ENCODE results near the gene DOCK4. TPM values are rescaled to one million over a fixed set of nuclear protein-coding genes. Genes with fewer than 3 reads are reported as not detected.

Gene DOCK4
- total RNA-seq, 4 donors from 2014 or later, result 9.9 to 30.9 (median 13.7) TPM

DNA sequence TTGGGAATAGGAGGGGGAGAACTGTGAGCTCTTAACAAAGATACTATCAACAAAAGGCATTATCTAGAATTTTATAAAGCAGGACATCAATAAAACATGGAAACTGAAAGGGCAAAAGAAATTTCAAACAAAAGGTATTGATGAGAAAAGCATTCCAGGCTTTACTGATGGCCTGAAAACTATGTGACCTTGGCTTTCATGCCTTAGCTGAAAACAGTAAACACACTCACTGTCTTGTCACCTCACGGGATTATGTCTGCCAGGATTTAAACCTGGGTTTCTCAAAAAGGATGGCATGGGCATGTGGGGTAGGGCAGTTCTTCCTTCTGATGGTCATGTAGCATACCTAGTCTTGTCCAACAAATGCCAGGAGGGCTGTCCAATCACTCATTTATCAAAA lies 22.9 kb downstream of the DOCK4 start:
- TF ChIP-seq POLR2A (IDR thresholded peaks at IDR 0.05), result no peak
- TF ChIP-seq, protein P1, sequence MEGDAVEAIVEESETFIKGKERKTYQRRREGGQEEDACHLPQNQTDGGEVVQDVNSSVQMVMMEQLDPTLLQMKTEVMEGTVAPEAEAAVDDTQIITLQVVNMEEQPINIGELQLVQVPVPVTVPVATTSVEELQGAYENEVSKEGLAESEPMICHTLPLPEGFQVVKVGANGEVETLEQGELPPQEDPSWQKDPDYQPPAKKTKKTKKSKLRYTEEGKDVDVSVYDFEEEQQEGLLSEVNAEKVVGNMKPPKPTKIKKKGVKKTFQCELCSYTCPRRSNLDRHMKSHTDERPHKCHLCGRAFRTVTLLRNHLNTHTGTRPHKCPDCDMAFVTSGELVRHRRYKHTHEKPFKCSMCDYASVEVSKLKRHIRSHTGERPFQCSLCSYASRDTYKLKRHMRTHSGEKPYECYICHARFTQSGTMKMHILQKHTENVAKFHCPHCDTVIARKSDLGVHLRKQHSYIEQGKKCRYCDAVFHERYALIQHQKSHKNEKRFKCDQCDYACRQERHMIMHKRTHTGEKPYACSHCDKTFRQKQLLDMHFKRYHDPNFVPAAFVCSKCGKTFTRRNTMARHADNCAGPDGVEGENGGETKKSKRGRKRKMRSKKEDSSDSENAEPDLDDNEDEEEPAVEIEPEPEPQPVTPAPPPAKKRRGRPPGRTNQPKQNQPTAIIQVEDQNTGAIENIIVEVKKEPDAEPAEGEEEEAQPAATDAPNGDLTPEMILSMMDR (IDR thresholded peaks at IDR 0.05), result no peak
- Histone ChIP-seq H3K27me3 (no peaks in the 10 kb centered on the region), H3K27ac (no peak overlapping the region), H3K36me3 (no peaks in the 10 kb centered on the region), H3K9me3 (no peaks in the 10 kb centered on the region), H3K4me1 (peaks cover 0 to 14% (median 0%) of the 10 kb centered on the region in 3 donors), H3K4me3 (no peak overlapping the region)
- DNase-seq, result no peak
- intact Hi-C loops (cut with DNase I), result no loop called here
- WGBS, 2 donors, result 94 to 100% methylated on average over 1 of the region's 1 CpG

DNA sequence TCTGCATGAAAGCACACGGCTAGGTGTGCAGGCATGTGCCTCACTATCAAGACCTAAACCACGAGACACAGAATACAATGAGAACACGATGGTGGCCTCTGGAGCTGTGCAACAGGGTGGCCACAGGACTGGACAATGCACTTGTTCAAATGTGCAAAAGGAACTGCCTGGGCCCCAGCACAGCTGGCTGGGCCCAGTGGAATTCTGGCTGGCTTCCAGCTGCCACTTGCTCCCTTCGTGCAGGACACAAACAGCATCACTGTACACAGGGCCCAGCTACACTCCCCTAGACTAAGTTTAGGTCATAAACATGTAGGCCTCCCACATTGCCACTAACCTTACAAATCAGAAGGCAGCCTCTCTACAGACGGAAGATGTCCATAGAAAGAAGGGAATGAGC lies 23.4 kb downstream of the DOCK4 start:
- Histone ChIP-seq H3K4me3 (no peak overlapping the region), H3K9me3 (no peaks in the 10 kb centered on the region), H3K27me3 (no peaks in the 10 kb centered on the region), H3K27ac (no peak overlapping the region), H3K4me1 (peaks cover 0 to 14% (median 0%) of the 10 kb centered on the region in 3 donors), H3K36me3 (no peaks in the 10 kb centered on the region)
- 69 to 89% methylated on average over 5 of the region's 5 CpGs for WGBS, 2 donors
- TF ChIP-seq, protein P1 (IDR thresholded peaks at IDR 0.05), result no peak
- no peak for TF ChIP-seq POLR2A (IDR thresholded peaks at IDR 0.05)
- intact Hi-C loops (cut with DNase I), result no loop called here
- no peak for DNase-seq

DNA sequence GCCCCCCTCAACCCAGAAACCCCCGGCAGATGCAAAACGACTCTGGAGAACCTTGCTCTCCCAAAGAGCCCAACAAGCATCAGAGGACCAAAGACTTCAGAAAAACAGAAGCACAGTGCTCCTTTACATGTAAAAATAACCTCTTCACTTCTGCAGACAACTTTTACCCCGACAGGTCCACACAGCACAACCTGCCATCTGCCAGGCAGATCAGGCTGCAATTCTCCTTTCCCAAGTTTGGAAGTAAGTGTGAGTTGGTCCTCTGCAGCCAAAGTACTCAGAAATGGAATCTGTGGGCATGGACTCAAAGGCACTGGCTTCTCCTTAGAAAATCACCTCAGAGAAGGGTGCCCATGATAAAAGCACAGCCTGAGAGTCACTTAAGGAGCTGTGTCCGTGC lies 26.0 kb downstream of the DOCK4 start:
- no peak for DNase-seq
- no peak for TF ChIP-seq POLR2A (IDR thresholded peaks at IDR 0.05)
- TF ChIP-seq, protein P1 (IDR thresholded peaks at IDR 0.05), result no peak
- H3K36me3 ChIP-seq, result no peaks in the 10 kb centered on the region
- intact Hi-C loops (cut with DNase I), result no loop called here
- no peak overlapping the region for H3K27ac ChIP-seq
- peaks cover 0 to 4% (median 0%) of the 10 kb centered on the region in 3 donors for H3K4me1 ChIP-seq
- 64 to 88% methylated on average over 3 of the region's 4 CpGs for WGBS, 2 donors
- H3K9me3 ChIP-seq, result no peaks in the 10 kb centered on the region
- H3K4me3 ChIP-seq, result no peak overlapping the region
- no peaks in the 10 kb centered on the region for H3K27me3 ChIP-seq

- WGBS, 2 donors, result 88 to 92% methylated on average over 5 of the region's 5 CpGs
- no peak overlapping the region for H3K27ac ChIP-seq
- H3K9me3 ChIP-seq, result no peaks in the 10 kb centered on the region
- intact Hi-C loops (cut with DNase I), result no loop called here
- H3K4me3 ChIP-seq, result no peak overlapping the region
- no peaks in the 10 kb centered on the region for H3K27me3 ChIP-seq
- TF ChIP-seq, protein P1 (IDR thresholded peaks at IDR 0.05), result no peak
- TF ChIP-seq POLR2A (IDR thresholded peaks at IDR 0.05), result no peak
- H3K4me1 ChIP-seq, result peaks cover 0 to 3% (median 0%) of the 10 kb centered on the region in 3 donors
- DNase-seq, result no peak
- no peaks in the 10 kb centered on the region for H3K36me3 ChIP-seq
Measured at GRCh38 chr7:112176693-112177415, 29.3 kb downstream of the DOCK4 start.

DNA sequence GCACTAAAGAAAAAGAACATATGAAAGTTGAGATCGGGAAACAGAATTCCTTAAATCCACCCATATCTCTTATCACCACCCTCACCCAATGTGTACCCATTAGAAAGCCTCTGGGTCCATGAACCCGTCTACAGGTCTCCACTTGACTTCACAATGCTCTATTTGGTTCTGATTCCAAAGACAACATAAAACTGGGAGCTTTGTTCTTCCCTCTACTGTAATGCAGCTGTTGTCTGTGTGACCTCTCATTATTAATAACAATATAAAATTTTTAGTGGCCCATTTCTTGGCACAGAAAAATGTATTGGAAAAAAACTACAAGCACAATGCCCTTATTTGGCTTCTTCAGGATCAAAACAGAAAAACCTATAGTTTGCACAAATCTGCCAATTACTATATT lies 30.0 kb downstream of the DOCK4 start:
- Histone ChIP-seq H3K27me3 (no peaks in the 10 kb centered on the region), H3K4me3 (no peak overlapping the region), H3K36me3 (no peaks in the 10 kb centered on the region), H3K9me3 (no peaks in the 10 kb centered on the region), H3K4me1 (peaks cover 0 to 3% (median 0%) of the 10 kb centered on the region in 3 donors), H3K27ac (no peak overlapping the region)
- WGBS, 2 donors, result 73 to 85% methylated on average over 2 of the region's 2 CpGs
- intact Hi-C loops (cut with DNase I), result no loop called here
- TF ChIP-seq POLR2A (IDR thresholded peaks at IDR 0.05), result no peak
- TF ChIP-seq, protein P1 (IDR thresholded peaks at IDR 0.05), result no peak
- DNase-seq, result no peak

All from esophagus squamous epithelium (tissue), 5 donors.